ENCODE measurements around the gene ELL. TPM values are rescaled to one million over a fixed set of nuclear protein-coding genes. Genes with fewer than 3 reads are reported as not detected.

Gene ELL
- total RNA-seq, 1 donor from 2014 or later: 7.9 TPM

GRCh38 chr19:18418029-18418482 is 103.8 kb downstream of the ELL start:
- Histone ChIP-seq H3K4me1 (peaks cover 80% of the 10 kb centered on the region), H3K36me3 (no peaks in the 10 kb centered on the region), H3K27me3 (ENCODE audit: low read depth) (peaks cover 46% of the 10 kb centered on the region), H3K4me3 (peak overlapping the region; percentile 86), H3K9me3 (replicated peaks) (no peaks in the 10 kb centered on the region), H3K27ac (replicated peaks) (peak overlapping the region; percentile 99)
- TF ChIP-seq, protein P1, sequence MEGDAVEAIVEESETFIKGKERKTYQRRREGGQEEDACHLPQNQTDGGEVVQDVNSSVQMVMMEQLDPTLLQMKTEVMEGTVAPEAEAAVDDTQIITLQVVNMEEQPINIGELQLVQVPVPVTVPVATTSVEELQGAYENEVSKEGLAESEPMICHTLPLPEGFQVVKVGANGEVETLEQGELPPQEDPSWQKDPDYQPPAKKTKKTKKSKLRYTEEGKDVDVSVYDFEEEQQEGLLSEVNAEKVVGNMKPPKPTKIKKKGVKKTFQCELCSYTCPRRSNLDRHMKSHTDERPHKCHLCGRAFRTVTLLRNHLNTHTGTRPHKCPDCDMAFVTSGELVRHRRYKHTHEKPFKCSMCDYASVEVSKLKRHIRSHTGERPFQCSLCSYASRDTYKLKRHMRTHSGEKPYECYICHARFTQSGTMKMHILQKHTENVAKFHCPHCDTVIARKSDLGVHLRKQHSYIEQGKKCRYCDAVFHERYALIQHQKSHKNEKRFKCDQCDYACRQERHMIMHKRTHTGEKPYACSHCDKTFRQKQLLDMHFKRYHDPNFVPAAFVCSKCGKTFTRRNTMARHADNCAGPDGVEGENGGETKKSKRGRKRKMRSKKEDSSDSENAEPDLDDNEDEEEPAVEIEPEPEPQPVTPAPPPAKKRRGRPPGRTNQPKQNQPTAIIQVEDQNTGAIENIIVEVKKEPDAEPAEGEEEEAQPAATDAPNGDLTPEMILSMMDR (IDR thresholded peaks at IDR 0.05; ENCODE audit: borderline replicate concordance): no peak
- DNase-seq: no peak
- intact Hi-C loops (cut with micrococcal nuclease): no loop called here

DNA sequence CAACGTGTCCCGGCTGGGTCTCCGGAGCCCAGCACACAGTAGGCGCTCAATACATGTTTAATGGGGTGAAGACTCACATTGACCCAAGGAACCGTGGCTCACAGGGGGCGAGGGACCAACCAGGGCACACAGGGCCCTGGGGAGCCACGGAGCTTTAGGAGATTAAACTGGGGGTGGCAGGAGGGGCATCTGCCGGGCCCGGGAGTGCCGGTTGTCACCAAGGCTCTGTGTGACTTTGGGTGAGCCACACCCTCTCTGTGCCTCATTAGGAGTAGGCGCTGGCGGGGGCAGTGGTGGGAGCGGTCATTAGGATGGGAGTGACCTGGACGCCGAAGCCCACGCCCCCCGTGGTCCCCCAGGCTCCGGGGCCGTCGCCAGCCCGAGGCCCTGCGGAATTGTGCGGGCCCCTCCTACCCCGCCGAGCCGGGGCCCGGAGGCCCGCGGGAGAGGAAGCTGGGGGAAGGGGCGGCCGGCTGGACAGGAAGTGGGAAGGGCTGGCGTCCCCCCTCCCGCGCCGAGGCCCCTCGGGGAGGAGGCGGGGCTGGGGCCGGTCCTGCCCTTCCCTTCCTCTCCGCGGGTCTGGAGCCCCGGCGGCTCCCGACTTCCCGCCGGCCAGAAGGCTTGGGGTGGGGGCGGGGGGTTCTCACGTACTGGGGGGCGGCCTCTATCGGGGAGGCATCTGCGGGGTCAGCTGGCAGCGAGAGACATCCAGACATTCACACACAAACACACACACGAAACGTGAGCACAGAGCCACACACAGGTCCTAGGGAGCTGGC is 104.4 kb downstream of the ELL start:
- TF ChIP-seq, protein P1 (IDR thresholded peaks at IDR 0.05; ENCODE audit: borderline replicate concordance): no peak
- H3K4me1 ChIP-seq: peaks cover 73% of the 10 kb centered on the region
- intact Hi-C loops (cut with micrococcal nuclease): no loop called here

GRCh38 chr19:18416778-18417249 is 105.1 kb downstream of the ELL start:
- intact Hi-C loops (cut with micrococcal nuclease): no loop called here
- peak overlapping the region; percentile 86 for H3K4me3 ChIP-seq

More for the DNA sequence above, 104.4 kb downstream of the ELL start:
- DNase-seq: peak; percentile 88
- Histone ChIP-seq H3K36me3 (no peaks in the 10 kb centered on the region), H3K9me3 (replicated peaks) (no peaks in the 10 kb centered on the region), H3K4me3 (peak overlapping the region; percentile 86), H3K27me3 (ENCODE audit: low read depth) (peaks cover 46% of the 10 kb centered on the region), H3K27ac (replicated peaks) (peak overlapping the region; percentile 99)

DNA sequence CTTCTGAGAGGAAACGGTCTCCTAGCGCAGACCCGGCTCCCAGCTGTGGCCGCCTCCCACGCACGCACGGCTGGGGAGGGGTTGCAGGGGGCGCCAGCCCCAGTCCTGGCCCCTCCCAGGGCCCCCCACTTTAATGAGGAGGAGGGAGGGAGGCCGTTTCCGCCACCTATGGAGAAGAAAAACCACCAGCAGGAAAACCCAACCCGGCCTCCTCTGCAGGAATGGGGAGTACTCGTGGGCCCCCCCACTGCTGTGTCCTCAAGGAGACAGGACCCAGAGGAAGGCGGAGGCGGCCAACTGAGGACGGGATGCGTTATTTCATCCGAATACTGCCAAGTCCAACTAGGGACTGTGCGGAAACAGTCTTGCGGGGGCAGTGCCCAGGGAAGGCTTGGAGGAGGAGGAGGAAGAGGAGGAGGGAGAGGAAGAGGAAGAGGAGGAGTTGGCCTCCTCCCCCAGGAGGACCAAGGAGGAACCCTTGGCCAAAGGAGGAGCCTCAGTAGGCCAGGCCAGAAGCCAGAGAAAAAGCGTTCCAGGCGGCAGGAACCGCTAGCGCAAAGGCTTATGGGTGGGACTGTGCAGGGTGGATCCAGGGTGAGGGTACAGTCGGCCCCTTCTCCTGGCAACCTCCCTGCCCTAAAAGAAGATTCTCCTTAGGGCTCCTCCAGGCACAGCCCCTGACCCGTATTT is 106.5 kb downstream of the ELL start:
- DNase-seq: peak; percentile 81
- Histone ChIP-seq H3K9me3 (replicated peaks) (no peaks in the 10 kb centered on the region), H3K4me1 (peaks cover 57% of the 10 kb centered on the region), H3K27ac (replicated peaks) (peak overlapping the region; percentile 99), H3K27me3 (ENCODE audit: low read depth) (peaks cover 46% of the 10 kb centered on the region), H3K4me3 (peak overlapping the region; percentile 86), H3K36me3 (no peaks in the 10 kb centered on the region)
- intact Hi-C loops (cut with micrococcal nuclease): no loop called here
- TF ChIP-seq, protein P1 (IDR thresholded peaks at IDR 0.05; ENCODE audit: borderline replicate concordance): no peak

More at GRCh38 chr19:18416778-18417249, 105.1 kb downstream of the ELL start:
- TF ChIP-seq, protein P1 (IDR thresholded peaks at IDR 0.05; ENCODE audit: borderline replicate concordance): no peak
- no peaks in the 10 kb centered on the region for H3K36me3 ChIP-seq
- H3K27ac ChIP-seq (replicated peaks): peak overlapping the region; percentile 99
- H3K27me3 ChIP-seq (ENCODE audit: low read depth): peaks cover 46% of the 10 kb centered on the region
- DNase-seq: peak; percentile 94
- peaks cover 70% of the 10 kb centered on the region for H3K4me1 ChIP-seq
- H3K9me3 ChIP-seq (replicated peaks): no peaks in the 10 kb centered on the region

DNA sequence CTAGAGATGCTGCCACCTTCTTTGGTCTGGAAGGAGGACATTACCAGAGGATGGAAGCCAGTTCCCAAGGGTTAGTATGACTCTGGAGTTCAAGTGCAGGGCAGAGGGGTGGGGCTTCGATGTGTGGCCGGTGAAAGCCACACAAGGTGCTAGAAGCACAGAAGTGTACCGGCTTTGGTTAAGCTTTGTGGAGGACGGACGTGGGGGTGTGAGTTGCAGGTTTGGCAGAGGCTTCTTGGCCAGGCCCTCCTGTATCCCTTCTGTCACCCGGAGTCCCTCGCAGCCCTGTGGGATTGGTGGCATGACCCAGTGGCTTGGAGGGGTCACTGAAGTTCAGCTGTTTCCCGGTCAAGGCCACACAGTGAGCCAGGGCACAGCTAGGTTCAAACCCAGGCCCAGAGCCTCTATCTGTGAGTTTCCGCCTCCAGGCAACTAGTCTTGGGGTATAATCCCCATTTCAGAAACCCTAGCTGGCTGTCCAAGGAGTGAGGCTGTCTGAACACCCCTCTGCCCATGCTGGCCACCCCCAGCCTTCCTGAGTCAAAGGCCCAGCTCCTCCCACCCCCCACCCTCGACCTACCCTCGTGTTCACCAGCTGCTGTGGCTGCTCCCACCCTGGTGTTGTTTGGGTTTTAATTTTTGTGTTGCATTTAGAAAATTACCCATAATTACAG is 107.2 kb downstream of the ELL start:
- H3K9me3 ChIP-seq (replicated peaks): no peaks in the 10 kb centered on the region
- H3K36me3 ChIP-seq: no peaks in the 10 kb centered on the region
- TF ChIP-seq, protein P1 (IDR thresholded peaks at IDR 0.05; ENCODE audit: borderline replicate concordance): no peak
- peak overlapping the region; percentile 99 for H3K27ac ChIP-seq (replicated peaks)
- peaks cover 46% of the 10 kb centered on the region for H3K27me3 ChIP-seq (ENCODE audit: low read depth)
- peak overlapping the region; percentile 86 for H3K4me3 ChIP-seq
- peaks cover 52% of the 10 kb centered on the region for H3K4me1 ChIP-seq
- DNase-seq: peak; percentile 31
- intact Hi-C loops (cut with micrococcal nuclease): loop anchor here (5.0 kb wide), 1 partner anchor 67 kb away; no protein-coding TSS in a partner anchor

Data from left ventricle myocardium inferior (tissue), 1 donor.